ENCODE measurements around the gene PCGF5.
A peak's percentile ranks its signal among the peaks of the same experiment; 100 is the strongest.
"Not testable (repeated sequence)": the region's sequence is repeated elsewhere in the genome, so short reads cannot be mapped to it uniquely, and the experiment has no call there.

The PCGF5 gene

GRCh38 chr10:91210014-91210413 is 10.4 kb upstream of the PCGF5 start:
- DNase-seq (ENCODE audit: low read depth) = no peak

GRCh38 chr10:91210435-91210834 is 10.0 kb upstream of the PCGF5 start:
- DNase-seq (ENCODE audit: low read depth) = no peak

GRCh38 chr10:91211675-91212074 is 8.8 kb upstream of the PCGF5 start:
- DNase-seq (ENCODE audit: low read depth) = no peak

DNA sequence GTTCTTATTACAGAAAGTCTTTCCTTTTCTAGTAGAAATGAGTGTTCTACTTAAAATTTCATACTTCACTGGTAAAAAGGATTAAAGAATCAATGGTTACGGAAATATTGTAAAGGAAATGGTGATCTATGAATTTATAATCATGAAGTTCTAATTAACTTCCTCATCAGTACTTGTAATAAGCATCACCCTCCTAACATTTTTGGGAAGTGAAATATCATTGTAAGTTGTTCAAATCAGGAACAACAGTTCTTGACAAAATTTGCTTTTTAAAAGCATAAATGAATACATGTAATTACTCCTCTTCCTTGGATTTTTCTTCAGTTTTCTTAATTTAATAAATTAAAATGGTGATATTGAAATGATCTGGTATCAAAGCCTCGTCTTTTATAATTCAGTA is 5.6 kb upstream of the PCGF5 start:
- DNase-seq (ENCODE audit: low read depth) = no peak

DNA sequence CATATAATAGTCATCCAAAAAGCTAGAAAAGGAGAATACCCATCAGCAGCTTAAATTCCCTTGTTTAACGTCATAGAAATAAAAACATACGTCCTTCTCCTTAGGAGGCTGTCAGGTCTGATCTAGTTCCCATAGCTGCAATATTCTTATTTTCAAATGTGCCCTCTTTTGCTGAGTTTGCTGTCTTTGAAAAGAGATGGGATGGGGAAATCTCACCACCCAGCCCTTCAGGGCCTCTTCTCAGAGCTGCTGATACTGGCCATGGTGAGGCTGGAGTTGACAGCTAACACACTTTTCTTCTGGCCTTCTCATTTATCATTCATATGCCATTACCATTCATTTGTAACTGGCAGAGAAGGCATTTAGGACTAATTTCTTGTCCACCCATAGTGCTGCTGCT is 5.1 kb upstream of the PCGF5 start:
- DNase-seq (ENCODE audit: low read depth) = no peak

DNA sequence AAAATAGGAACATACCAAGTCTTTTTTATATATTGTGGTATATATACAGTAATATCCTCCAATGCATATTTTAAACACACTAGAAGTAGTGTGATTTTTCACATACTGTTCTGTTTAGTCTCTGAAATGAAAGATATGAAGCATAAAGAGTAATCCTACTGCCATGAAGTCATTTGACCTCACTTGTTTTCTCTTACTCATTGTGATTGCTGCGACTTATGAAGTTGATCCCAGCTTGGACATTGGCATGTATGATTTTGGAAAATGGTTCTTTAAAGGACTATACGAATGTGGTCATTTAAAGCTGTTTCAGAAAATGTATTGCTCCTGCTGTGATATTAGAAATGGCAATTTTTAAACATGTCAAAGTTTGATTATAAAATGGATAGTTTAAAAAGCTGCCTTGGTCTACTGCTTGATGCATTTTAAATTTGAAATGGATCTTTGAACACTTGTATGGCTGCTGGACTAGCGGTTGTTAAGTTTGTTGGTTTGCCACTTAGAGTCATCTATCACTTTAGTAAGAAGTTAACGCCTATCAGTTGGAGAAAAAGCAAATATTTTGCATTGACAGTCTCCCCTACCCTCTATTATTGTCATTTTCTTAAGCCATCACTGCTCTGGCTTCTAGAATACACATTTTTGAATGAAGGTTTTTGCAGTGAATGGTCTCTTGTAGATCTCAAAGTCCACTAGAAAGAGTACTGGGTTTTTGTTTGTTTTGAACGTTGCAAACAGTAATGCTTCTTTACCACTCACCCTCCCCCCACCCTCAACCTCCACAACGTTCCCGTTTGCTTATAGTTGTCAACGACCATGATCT is 881 bp upstream of the PCGF5 start:
- no peak for DNase-seq (ENCODE audit: low read depth)

DNA sequence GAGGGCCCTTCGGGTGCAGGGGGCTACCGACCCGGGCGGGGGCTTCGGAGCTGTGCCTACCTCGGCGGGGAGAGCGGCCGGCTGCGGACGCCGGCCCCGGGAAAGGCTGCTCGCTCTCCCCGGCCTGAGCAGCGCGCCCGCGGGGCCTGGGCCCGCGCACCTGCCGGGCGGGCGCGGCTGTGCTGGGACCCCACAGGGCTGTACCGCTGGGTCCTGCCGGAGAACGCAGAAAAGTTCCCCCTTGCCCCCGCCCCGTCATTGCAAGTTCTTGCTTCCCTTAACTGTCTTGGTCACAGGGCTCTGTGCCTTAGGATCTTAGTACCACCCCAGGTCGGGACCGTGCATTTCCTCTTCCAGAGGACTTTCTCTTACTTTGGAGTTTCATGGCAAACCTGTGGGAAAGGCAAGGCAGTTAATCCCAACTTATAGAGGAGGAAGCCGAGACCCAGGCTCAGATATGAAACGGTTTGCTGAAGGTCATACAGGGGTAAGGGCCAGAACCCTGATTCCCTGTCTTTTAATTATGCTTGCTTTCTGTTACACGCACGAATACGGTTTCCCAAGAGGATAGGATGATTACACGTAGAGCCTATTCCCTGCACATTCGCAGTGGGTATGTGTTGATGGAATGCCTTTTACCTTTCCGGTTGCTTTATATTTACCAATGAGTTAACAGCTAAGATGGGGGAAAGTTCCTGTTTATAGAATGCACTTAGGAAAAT is 652 bp downstream of the PCGF5 start:
- DNase-seq (ENCODE audit: low read depth) = no peak

GRCh38 chr10:91226093-91226492 is 5.6 kb downstream of the PCGF5 start:
- DNase-seq (ENCODE audit: low read depth) = no peak

DNA sequence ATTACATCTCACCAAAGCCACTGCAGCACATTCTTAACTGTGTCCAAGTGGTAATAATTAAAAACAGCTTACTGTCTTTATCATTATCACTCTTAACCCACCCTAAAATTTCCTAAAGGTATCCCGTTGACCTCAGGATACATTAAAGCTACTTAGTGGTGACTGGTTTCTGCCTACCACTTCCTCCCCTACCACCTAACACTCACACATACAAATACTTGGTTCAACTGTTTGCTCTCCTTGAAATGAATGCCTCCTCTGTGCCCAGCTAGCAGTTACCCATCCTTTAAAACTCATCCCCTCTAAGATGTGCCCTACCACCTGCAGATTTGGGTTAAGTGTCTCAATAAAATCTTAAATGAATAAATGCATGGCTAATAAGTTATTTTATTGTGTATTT is 7.1 kb downstream of the PCGF5 start:
- DNase-seq (ENCODE audit: low read depth) = no peak

DNA sequence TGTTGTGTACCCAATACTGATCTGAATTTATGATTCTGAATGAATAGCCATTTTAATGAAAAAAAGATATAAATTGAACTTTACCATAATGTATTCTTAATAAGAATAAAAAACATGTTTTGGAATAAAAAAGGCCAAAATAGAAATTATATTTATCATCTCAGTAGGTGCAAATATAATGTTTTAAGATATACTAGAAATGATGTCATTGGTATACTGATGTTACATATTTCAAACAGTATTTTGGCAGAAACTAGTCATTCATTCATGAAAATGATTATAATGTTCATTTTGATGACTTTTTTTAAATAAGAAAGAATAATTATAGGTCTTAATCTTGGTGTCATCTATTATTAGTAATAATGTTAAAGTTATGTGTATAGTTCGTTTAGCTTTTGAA is 9.2 kb downstream of the PCGF5 start:
- no peak for DNase-seq (ENCODE audit: low read depth)

DNA sequence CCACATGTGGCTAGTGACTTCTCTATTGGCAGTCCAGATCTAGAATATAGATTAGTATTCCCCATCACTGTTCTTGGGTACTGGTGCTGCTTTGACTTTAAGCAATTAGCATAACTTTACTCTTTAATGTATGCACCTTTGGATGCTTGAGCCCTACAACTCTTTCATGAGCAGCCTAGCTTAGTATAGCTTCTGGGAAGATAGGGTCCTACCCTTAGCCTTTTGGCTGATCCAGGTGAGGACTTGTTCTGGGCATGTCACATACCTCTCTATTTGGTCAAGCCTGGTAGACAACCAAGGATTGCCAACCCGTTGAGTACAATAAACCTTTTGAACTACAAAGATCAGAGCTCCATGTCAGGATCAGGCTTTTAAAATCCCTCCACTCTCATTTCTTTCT is 17.7 kb downstream of the PCGF5 start:
- no peak for DNase-seq (ENCODE audit: low read depth)

GRCh38 chr10:91239789-91240188 is 19.3 kb downstream of the PCGF5 start:
- no peak for DNase-seq (ENCODE audit: low read depth)

DNA sequence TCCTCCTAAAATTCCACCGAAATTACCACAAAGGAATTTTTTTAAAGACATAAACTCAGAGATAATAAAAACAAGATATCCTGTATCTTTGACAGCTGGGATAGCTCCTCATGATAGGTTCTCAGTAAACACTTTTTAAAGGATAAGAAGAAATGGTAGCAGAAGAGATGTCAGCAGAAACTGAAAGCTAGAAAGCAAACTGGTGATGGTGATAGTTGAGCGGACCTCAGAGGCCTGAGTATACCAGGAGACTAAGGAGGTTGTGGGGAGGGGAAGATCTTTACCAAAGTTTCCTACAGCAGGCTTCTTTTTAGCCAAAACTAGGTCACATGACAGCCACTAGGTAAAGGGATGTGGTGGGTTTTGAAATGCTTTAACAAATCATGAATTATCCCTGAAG is 22.5 kb downstream of the PCGF5 start:
- DNase-seq (ENCODE audit: low read depth) = no peak

DNA sequence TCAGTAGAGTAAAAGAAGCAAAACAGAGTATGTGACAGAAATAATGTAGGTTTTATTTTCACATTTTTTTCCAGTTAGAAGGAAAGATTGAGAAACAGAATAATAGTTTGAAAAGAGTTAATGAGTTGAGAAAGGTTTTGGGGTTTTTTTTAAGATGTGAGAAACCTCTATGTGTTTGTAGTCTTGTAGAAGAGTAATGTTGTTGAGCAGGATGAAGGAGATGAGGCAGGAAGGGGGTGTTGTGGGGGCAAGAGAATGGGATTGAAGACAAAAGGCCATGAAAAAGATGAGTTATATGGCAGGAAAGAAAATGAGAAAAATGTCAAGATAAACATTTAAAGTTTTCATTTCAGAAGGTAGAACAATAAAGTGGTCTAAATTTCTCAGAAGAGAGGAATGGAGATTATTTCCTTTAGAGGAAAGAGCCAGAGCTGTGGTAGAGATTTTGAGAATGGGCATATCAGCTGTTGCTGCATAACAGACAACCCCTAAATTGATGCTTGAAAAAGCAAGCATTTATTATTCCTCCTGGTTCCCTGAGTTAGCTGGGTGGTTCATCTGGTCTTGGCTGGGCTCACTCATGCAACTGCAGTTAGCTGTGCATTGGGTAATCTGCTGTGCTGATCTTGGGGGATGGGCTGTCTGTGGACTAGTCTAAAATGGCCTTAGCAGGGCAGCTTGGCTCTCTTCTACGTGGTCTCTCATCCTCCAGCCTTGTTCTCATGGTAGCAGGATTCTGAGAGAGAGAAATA is 27.1 kb downstream of the PCGF5 start:
- DNase-seq (ENCODE audit: low read depth) = no peak

- no peak for DNase-seq (ENCODE audit: low read depth)
Observed at GRCh38 chr10:91249700-91250099, 29.2 kb downstream of the PCGF5 start.

GRCh38 chr10:91250341-91250740 is 29.9 kb downstream of the PCGF5 start:
- no peak for DNase-seq (ENCODE audit: low read depth)

DNA sequence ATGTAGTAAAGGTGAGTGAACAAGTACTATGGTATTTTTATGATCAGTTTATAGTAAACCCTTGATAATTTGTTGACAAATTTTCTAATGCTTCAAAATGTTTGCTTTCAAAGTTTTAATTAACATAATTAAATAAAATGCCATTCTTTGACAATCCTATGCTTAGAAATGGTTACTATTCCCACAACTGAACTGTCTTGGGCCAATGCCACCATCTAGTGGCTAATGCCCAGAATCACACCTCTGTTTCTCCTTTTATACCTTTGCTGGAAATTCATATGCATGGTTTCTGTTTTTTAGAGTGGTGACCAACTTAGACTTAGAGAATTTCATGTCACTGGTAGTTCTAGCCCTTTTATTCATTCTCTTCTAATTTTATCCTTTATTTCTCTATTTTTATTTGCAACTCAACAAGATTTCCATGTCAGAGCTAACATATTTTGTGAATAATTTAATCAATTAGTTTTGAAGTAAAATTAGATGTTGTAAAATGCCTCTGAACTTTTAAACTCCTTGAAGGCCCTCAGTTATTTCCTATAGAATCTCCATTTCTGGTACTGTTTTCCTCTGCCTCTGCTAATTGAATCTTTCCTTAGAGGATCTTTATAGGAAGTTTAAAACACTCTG is 31.1 kb downstream of the PCGF5 start:
- DNase-seq (ENCODE audit: low read depth) = peak; percentile 14

- DNase-seq (ENCODE audit: low read depth) = no peak
Observed at GRCh38 chr10:91253300-91253699, 32.8 kb downstream of the PCGF5 start.

DNA sequence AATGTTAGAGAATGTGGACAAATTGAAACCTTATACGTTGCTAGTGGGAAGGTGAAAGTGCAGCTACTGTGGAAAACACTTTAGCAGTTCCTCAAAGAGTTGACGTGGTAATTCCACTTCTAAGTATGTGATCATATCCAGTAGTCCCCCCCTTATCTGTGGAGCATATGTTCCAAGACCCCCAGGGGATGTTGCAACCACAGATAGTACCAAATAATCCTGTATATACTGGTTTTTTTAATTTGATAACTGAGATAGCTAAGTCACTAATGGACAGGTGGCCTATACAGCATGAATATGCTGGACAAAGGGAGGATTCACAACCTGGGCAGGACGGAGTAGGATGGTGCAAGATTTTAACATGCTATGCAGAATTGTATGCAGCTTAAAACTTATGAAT is 36.8 kb downstream of the PCGF5 start:
- no peak for DNase-seq (ENCODE audit: low read depth)

GRCh38 chr10:91260417-91260816 is 40.0 kb downstream of the PCGF5 start:
- not testable (repeated sequence) for DNase-seq (ENCODE audit: low read depth)

- no peak for DNase-seq (ENCODE audit: low read depth)
Observed at GRCh38 chr10:91271886-91272285, 51.4 kb downstream of the PCGF5 start.

DNA sequence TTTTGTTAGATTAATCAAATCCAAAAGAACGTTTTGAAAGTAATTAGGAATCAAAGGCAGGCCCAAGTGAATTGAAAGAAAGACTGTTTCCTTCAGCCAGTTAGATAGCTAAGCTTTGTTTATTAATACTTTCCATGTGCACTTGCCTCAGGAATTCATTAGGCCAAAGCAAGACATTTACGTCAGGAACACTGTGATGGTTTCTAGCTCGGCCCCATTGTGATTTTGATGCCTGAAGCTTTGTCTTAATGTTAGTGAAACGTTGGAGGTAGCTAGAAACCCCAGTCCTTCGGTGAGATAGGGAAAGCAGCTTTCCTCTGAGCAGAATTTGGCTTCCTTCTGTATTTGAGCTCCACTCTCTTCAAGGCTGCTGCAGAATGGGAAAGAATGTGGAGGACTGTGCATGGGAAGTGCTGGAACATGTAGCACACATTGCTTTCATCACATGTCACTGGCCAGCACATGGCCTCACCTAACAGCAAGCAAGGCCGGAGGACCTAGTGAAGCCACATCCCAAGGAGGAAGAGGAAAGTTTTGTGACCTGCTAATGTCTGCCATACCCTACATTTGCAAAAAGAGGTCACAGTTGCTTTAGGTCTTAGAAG is 64.1 kb downstream of the PCGF5 start:
- no peak for DNase-seq (ENCODE audit: low read depth)

Measured in activated T-helper 9 cell treated with anti-CD3 and anti-CD28 coated beads, Interleukin-2, amount 50 U/mL, for 16 hours (primary cell).